Fibroblast of skin of left quadriceps (primary cell): Measurements from ENCODE around the gene SRSF9.
A peak's percentile ranks its signal among the peaks of the same experiment; 100 is the strongest.
"Not testable (repeated sequence)": the region's sequence is repeated elsewhere in the genome, so short reads cannot be mapped to it uniquely, and the experiment has no call there.

Experiments used
- DNase-seq, 2 experiments: peaks; one replicate each; pipeline ENCODE4 v3.0.0-alpha.2; 2013; ENCODE audit warnings: low read depth in 2 of 2

The SRSF9 gene

DNA sequence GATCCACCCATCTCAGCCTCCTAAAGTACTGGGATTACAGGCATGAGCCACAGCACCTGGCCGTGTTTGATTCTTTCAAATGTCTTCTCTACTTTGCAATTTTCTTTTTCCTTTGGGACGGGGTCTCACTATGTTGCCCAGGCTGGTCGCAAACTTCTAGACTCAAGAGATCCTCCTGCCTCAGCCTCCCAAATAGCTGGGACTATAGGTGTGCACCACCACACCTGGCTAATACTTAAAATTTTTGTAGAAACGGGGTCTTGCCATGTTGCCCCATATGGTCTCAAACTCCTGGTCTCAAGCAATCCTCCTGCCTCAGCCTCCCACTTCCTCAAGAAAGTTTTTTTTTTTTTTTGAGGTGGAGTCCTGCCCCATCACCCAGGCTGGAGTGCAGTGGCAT is 21.6 kb downstream of the SRSF9 start:
- DNase-seq: no peak

DNA sequence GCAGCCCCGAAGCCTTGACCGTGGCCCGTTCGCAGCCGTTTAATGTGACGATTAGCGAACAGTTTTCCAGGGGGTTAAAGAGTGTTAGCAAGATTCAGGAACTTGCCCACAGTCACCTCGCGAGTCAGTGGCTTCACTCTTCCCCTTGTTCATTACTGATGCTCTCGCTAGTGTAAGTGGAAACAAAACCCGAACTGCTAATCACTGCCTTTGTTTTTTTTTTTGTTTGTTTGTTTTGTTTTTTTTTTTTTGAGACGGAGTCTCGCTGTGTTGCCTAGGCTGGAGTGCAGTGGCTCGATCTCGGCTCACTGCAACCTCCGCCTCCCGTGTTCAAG is 22.7 kb downstream of the SRSF9 start:
- DNase-seq: not testable (repeated sequence)

DNA sequence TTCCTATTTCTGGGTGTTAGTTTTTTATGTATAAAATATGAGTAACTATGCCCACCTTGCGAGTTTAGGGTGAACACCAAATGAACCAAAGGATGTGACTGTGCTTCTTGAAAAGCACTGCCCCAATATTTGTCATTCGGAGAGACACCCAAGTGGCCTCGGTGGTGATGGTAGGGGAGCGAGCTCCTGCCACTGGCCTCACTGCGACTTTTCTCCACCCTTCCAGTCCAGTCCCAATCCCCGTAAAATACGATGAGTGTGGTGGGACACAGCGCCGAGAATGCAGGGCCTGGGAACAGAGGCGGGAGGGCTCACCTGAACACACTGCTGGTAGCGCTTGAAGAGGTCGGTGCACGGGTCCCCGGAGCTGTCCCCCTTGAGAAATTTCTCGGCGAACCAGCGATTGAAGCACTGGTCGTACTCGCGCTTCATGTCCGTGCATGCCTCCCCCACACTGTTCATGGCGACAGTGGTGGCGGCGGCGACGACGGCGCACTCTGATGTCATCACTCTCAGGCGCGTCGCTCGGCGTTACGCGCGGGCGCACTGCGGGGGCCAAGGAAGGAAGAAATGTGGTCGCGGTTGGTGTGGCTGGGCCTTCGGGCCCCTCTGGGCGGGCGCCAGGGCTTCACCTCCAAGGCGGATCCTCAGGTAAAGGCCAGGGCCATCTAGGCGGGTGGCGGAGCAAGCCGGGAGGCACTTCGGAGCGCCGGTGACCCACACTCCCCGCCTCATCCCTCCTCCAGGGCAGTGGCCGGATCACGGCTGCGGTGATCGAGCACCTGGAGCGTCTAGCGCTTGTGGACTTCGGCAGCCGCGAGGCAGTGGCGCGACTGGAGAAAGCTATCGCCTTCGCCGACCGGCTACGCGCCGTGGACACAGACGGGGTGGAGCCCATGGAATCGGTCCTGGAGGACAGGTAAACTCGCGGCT is 23.4 kb downstream of the SRSF9 start, which contains the start of the genes GATC and TRIAP1:
TSS of gene GATC (plus strand) at position 534 of the 933 bp plus-strand sequence. CDS start at position 571, 37 bp downstream.
TSS of gene TRIAP1 (minus strand) at position 474 of the 933 bp plus-strand sequence. CDS start at position 462, 12 bp downstream.
- DNase-seq: peak in 1 of 2 experiments; percentile 44

DNA sequence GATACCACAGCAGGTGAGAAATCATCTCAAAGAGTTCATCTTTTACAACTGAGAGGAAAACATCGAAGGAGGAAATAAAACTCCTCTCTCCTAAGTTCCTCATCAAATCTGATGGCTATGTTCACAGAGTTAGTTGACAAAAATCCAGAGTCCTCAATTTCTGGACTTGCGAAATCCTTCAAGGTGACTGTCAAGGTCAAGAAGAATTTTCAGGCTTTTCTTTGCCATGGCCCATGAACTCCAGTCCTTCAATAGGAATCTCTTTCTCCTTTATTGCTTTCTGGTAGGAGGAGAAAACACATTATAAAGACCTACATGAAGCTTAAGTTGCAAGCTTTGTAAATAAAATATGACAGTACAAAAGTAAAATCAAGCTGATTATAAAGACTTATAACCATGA is 24.9 kb downstream of the SRSF9 start:
- DNase-seq: no peak

DNA sequence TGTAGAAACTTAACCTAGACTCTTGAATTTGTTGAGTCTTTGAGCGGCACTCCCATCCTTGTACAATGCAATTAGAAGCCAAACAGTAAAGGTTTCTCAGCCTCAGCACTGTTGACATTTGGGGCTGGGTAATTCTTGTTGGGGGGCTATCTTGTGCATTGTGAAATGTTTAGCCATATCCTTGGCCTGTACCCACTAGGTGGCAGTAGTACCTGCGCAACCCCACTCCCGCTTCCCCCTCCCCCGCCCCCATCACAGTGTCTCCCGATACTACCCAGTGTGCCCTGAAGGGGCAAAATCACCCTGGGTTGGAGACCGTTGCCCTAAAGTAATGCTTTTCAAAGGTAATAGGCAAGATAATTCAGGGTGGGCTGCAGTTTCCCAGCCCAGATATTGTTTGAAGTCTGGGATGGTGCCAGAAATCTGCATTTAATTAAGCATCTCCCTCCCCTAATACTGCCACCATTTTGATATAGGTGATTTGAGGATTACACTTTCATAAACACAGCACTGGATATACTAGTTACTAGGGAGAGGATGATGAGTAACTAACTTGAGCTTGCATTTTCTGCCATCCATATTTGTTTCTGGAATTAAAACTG is 29.8 kb downstream of the SRSF9 start:
- DNase-seq: peak; percentile 10 to 16

DNA sequence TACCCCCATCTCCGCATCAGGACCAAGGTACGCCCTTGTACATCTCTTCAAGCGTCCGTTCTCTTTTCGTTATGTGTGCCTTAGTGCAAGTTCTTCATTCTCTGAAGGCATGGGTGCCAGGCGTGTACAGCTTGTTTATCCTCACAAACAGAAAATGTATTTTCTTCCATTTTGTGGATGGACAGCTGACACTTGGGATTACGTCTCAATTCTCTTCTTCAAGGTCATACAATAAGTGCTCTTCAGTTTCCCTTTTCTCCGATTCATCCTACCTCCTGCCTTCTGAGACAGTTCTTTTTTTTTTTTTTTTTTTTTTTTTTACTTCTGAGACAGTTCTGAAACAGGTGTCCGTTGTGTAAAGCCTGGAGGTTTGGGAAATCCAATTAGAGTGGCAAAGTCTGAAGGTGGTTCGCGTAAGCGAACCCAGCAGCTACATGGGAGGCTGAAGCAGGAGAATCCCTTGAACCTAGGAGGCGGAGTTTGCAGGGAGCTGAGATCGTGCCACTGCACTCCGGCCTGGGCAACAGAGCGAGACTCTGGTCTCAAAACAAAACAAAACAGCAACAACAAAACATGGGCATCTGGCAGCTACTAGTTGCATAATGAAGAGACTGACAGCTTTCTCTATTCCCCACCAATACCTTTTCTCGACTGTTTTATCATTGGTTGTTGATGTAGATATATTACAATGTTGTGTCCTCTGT is 30.9 kb downstream of the SRSF9 start:
- no peak for DNase-seq

DNA sequence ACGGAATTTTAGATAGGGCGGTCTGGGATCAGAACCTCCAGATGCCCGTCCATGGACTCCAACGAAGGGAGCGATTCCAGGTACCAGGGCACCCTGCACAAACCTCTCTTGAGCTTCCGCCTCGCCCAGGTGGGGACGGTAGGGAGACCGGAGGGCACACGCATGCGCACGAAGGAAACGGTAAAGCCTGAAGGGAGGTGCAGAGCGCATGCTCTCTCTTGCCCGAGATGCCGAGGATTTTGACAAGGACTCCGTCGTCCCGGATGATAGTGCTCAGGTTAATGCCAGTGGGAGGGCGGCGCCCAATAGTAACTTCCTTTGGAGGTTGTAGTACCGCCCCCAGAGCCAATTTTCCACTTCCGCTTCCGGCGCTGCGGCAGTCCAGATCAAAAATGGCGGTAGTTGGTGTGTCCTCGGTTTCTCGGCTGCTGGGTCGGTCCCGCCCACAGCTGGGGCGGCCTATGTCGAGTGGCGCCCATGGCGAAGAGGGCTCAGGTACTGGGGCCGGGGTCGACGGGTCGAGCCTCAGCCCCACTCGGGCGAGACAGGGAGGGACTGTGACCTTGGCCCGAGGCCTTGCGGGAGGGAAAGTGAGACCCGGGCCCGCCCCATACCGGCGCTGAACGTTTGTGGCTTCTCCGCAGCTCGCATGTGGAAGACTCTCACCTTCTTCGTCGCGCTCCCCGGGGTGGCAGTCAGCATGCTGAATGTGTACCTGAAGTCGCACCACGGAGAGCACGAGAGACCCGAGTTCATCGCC is 31.6 kb downstream of the SRSF9 start, which contains the start of gene COX6A1:
TSS of gene COX6A1 (plus strand) at position 379 of the 760 bp plus-strand sequence. CDS start at position 393, 14 bp downstream.
- peak; percentile 88 to 90 for DNase-seq

DNA sequence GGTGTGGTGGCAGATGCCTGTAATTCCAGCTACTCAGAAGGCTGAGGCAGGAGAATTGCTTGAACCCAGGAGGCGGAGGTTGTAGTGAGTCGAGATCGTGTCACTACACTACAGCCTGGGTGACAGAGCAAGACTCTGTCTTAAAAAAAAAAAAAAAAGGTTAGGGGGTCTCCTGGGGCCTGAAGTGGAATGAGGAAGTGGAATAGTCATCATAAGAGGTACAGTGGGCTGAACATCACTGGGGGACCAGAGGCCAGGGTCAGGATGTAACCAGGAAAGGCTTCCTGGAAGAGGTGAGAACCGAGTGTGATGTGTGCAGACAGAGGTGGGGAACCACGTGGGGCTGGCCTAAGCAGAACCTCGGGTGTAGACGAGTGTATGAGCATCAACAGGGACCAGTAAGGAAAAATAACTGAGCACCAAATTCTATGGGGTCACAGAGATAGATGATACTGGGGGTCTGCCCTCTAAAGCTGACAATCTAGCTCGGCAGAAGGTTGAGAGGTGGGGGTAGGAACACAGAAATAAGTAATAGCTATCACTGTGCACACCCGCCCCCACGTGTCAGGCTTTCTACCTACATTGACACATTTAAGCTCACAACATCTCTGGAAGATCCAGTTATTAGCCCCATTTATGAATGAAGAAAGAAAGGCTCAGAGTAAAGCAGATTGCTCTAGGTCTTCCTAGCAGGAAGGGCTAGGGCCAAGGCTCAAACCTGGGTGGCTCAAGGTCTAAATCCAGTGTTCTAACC is 36.6 kb downstream of the SRSF9 start:
- DNase-seq: no peak

DNA sequence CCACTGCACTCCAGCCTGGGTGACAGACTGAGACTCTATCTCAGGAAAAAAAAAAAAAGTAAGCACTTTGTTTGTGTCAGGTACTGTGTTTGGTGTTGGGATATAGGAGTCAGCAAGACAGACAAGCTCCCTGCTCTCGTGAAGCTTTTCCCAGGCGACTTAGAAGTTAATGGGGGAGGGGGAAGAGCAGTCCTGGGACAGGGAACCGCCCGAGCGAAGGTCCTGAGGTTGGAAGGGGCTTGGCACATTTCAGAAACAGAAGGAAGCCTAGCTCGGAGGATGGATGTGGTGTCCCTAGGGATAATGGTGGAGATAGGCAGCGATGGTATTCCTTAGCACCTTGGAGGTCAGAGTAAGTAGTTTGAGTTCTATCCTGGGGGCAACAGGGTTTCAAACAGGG is 40.2 kb downstream of the SRSF9 start:
- no peak for DNase-seq

DNA sequence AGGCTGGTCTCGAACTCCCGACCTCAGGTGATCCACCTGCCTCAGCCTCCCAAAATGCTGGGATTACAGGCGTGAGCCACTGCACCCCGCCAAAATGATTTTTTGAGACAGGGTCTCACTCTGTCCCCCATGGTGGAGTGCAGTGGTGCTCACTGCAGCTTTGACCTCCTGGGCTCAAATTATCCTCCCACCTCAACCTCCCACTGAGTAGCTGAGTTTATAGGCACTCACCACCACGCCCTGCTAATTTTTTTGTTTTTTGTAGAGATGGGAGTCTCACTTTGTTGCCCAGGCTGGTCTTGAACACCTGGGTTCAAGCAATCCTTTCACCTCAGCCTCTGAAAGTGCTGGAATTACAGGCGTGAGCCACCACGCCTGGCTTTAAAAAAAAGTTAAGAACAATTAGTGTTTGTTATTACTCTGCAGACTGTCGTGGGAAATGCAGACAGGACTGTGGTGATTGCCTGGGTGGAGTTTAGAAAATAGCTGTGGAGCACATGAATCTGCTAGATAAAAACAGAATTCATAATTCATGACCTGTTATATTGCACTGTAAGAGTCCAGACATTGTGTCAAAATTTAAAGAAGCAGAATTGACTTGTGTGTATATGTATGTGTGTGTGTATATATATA is 40.8 kb downstream of the SRSF9 start:
- DNase-seq: no peak

DNA sequence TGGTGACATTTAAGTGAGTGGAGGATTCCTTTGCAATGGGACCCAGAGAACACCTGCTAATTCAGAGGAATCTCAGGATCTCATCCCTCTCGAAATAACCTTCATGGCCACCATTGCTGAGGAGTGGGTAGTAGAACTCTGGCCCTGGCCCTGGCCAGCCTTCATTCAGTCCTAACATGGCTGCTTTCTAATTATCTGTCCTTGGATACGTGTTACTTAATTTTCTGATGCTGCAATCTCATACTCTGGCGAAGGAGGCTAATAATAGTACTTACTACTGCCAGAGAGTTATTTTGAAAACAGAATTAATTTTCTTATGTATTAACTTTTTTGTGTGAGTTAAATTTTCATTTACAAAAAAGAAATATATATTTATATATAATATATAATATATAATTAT is 43.8 kb downstream of the SRSF9 start:
- DNase-seq: no peak

DNA sequence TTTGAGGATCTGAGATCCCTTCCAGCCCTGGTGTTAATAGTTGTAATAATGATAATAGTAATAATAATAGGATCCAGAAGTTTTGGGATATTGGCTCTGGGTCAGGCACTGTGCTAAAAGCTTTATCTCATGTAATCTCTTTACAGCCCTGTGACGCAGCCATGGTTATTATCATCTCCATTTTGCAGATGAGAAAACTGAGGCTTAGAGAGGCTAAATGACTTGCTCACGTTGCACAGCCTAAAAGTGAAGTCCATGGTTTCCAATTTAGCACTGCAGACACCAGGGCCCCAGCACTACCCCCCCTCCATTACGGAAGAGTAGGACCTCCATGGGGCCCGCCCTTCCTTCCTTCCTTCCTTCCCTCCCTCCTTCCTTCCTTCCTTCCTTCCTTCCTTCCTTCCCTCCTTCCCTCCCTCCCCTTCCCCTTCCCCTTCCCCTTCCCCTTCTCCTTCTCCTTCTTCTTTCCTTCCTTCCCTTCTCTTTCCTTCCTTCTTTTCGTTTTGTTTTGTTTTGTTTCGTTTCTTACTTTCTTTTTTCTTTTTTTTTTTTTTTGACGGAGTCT is 46.6 kb downstream of the SRSF9 start:
- DNase-seq: no peak

DNA sequence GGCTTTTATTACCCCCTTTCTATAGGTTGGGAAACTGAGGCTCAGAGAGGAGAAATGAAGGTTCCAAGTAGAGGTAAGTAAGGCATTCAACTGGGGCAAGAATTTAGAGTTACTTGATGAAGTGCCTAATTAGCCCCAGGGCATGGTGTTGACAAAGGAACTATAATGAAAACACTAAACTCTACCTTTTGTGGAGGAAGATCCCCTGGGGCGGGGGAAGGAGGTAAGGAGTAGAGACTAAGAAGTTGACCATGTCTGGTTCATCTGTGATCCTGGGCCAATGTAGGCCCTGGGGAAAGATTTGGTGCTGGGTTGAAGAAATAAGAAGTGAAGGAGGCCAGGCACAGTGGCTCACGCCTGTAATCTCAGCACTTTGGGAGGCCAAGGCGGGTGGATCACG is 47.8 kb downstream of the SRSF9 start:
- no peak for DNase-seq

DNA sequence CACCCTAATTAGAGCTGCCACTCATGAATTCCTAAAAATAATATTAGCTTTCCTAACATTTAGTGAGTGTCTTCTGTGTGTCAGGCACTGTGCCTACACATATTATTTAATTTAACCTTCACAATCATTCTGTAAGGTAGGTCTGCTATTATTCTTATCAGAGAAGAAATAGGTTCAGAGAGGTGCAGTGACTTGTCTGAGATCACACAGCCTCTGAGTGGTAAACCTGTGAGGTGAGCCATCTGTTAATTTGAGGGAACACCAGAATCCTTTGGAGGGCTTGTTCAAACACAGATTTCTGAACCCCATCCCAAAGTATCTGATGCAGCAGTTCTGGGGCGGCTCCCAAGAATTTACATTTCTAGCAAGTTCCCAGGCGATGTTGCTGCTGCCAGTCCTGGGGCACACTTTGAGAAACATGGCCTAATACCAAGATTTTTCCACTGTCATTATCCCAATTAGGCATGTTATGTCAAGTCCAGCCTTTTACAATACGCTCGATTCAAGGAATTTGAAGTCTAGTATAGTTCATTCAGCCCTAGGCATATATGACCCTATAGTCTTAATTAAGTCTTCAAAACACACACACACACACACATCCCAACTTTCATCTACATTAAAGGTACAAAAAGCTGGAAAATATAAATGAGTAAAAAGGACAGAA is 51.5 kb downstream of the SRSF9 start:
- no peak for DNase-seq

DNA sequence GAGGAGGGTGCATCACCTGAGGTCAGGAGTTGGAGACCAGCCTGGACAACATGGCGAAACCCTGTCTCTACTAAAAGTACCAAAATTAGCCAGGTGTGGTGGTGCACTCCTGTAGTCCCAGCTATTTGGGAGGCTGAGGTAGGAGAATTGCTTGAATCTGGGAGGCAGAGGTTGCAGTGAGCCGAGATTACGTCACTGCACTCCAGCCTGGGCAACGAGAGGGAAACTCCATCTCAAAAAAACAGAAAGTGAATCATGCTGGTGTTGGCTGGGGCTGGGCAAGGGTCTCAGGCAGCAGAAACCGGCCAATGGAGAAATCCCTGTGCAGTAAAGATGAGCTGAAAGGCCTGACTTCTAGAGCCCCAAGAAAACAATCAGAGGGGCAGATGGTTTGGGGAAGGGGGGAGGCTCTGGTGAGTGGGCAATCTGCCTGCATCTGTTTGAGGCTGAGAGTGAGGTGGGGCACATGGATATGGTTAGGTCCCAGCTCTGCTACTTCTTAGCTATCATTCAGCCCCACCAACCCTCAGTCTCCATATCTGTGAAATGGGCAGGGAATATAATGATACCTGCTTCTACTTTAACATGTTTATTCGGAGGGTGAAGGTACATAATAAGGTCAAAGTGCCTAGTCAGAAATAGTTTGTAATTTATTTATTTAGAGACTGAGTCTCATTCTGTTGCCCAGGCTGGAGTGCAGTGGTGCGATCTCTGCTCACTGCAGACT is 52.9 kb downstream of the SRSF9 start:
- no peak for DNase-seq

DNA sequence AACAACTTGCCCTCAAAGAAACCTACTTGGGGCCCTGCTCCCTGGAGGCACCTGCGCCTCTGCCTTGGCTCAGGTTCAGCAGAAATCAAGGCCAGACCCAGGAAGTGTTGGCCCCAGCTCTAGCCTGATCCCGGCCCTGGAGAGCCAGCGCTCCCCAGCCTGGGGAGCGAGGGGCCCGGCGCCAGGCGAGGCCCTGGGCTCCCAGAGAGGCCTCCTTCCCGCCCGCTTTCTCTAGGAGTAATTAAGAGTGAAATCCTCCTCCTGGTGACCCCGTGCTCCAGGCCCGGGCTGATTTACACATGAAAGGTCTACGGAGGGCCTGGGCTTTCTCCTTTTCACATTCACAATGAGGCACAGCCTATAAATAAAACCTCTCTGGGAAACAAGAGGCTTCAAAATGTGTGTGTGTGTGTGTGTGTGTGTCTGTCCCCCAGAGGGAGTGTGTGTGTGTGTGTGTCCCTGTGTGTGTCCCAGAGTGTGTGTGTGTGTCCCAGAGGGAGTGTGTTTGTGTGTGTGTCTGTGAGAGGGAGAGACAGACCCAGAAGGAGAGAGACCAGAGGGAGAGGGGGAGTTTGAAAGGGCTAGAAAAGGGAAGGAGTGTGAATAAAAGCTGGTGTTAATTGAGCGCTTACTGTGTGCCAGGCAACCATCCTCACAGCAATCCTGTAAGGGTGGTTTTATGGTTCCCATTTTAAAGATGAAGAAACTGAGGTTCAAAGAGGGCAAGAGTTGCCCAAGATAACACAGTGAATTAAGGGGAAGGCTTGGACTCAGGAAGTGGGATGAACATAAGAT is 55.5 kb downstream of the SRSF9 start:
- no peak for DNase-seq

DNA sequence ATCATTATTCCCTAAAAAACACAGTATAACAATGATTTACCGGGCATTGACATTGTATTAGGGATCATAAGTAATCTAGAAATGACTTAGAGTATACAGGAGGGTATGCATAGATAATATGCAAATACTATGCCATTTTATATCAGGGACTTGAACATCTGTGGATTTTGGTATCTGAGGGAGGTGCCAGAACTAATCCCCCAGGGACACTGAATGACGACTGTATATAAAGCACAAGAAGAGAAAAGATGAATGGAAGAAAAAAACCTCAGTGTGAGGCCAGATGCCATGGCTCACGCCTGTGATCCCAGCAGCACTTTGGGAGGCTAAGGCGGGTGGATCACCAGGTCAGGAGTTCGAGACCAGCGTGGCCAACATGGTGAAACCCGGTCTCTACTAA is 57.1 kb downstream of the SRSF9 start:
- DNase-seq: no peak
